Neutrophil (primary cell): ENCODE data around the gene SH3GL1.

ENCODE experiments used
- H3K27ac ChIP-seq: fragments of 200-600 bp; sonication (generic); 2 replicates; pipeline ENCODE4 v1.5.1; 2016; ENCODE audit warnings: mild to moderate bottlenecking, moderate library complexity
- H3K27me3 ChIP-seq: fragments of 200-600 bp; sonication (generic); 2 replicates; pipeline ENCODE4 v1.6.0; 2016; ENCODE audit warnings: mild to moderate bottlenecking
- H3K36me3 ChIP-seq: fragments of 200-600 bp; sonication (generic); 2 replicates; pipeline ENCODE4 v1.5.1; 2017
- H3K4me1 ChIP-seq, 2 experiments: fragments of 200-600 bp in 1 of 2; sonication (generic) in 1 of 2; 1 replicate in 1 of 2; 2 replicates in 1 of 2; pipeline versions ENCODE4 v1.5.1 to v1.6.1; 2013 to 2016; ENCODE audit warnings: low read depth in 1 of 2, low read length in 1 of 2, mild to moderate bottlenecking in 1 of 2, moderate library complexity in 1 of 2; ENCODE audit not compliant: control insufficient read depth in 1 of 2, insufficient read depth in 1 of 2
- H3K4me3 ChIP-seq, 2 experiments: fragments of 200-600 bp in 1 of 2; sonication (generic) in 1 of 2; 1 replicate in 1 of 2; 2 replicates in 1 of 2; pipeline ENCODE4 v1.5.1; 2013 to 2016; ENCODE audit warnings: low read depth in 1 of 2, low read length in 1 of 2, mild to moderate bottlenecking in 1 of 2, moderate library complexity in 1 of 2
- H3K9me3 ChIP-seq: fragments of 200-600 bp; sonication (generic); 2 replicates; pipeline ENCODE4 v1.5.1; 2016
- TF ChIP-seq, protein P1 (sequence below): fragments of 200-600 bp; sonication (generic); IDR thresholded peaks from 2 replicates; pipeline ENCODE4 v1.5.1; 2016; ENCODE audit warnings: antibody characterized with exemption

Gene SH3GL1

DNA sequence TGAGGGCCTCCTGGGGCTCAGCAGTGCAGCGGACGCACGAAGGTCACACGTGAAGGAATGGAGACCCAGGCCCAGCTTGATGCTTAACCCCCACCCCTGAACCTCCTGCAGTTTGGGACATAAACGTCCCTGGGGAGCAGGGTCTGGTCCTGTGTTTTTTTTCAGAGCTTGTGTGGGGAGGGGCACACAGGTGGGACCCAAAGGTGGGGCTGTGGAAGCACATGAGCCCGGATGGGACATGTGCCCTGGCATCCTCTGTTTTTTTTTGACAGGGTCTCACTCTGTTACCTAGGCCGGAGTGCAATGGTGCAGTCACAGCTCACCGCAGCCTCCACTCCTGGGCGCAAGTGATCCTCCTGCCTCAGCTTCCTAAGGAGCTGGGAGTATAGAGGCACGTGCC is 36.8 kb upstream of the SH3GL1 start:
- Histone ChIP-seq H3K27ac (no peak overlapping the region), H3K4me1 (peaks cover 3 to 4% of the 10 kb centered on the region in 2 experiments), H3K9me3 (no peaks in the 10 kb centered on the region), H3K27me3 (no peaks in the 10 kb centered on the region), H3K4me3 (no peak overlapping the region), H3K36me3 (peaks cover 44% of the 10 kb centered on the region)
- TF ChIP-seq, protein P1, sequence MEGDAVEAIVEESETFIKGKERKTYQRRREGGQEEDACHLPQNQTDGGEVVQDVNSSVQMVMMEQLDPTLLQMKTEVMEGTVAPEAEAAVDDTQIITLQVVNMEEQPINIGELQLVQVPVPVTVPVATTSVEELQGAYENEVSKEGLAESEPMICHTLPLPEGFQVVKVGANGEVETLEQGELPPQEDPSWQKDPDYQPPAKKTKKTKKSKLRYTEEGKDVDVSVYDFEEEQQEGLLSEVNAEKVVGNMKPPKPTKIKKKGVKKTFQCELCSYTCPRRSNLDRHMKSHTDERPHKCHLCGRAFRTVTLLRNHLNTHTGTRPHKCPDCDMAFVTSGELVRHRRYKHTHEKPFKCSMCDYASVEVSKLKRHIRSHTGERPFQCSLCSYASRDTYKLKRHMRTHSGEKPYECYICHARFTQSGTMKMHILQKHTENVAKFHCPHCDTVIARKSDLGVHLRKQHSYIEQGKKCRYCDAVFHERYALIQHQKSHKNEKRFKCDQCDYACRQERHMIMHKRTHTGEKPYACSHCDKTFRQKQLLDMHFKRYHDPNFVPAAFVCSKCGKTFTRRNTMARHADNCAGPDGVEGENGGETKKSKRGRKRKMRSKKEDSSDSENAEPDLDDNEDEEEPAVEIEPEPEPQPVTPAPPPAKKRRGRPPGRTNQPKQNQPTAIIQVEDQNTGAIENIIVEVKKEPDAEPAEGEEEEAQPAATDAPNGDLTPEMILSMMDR, result no peak

DNA sequence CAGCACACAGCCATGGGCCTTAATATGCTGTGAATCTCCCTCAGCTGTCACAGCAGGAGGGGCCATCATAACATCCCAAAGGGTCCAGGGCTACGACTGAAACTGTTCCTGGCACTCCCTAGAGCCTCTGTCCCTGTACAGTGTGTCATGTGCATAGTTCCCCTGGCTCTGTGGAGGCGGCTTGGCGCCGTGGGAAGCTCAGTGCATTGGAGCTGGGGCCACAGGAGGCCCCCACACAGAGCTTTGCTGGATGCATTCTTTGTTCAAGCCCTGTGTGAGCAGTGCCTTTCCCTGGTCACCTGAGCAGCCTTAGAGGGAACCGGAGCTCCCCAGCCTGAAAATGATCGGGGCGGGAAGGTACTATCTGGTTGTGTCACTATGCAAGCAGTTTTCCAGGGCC is 35.9 kb upstream of the SH3GL1 start:
- Histone ChIP-seq H3K27me3 (no peaks in the 10 kb centered on the region), H3K36me3 (peaks cover 44% of the 10 kb centered on the region), H3K9me3 (no peaks in the 10 kb centered on the region), H3K27ac (no peak overlapping the region), H3K4me3 (no peak overlapping the region), H3K4me1 (peaks cover 12 to 13% of the 10 kb centered on the region in 2 experiments)
- TF ChIP-seq, protein P1, result no peak

DNA sequence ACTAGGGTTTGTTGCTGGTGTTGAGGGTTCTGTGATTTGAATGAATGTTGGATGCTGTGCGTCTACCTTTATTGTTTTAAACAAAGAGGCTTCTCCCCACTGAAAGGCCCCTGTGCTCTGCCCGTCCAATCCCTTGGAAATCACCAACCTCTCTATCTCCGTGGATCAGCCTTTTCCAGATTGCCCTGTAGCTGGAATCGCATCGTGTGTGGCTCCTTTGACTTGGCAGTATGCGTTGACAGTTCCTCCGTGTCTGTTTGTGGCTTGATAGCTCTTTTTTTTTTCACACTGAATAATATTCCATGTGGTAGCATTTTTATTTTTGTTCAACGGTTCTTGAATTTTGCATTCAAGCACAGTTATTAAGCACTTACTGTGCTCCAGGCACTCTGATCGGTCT is 34.0 kb upstream of the SH3GL1 start:
- Histone ChIP-seq H3K9me3 (no peaks in the 10 kb centered on the region), H3K4me1 (peaks cover 20 to 21% of the 10 kb centered on the region in 2 experiments), H3K36me3 (peaks cover 38% of the 10 kb centered on the region), H3K4me3 (no peak overlapping the region), H3K27ac (no peak overlapping the region), H3K27me3 (no peaks in the 10 kb centered on the region)
- TF ChIP-seq, protein P1, result no peak

DNA sequence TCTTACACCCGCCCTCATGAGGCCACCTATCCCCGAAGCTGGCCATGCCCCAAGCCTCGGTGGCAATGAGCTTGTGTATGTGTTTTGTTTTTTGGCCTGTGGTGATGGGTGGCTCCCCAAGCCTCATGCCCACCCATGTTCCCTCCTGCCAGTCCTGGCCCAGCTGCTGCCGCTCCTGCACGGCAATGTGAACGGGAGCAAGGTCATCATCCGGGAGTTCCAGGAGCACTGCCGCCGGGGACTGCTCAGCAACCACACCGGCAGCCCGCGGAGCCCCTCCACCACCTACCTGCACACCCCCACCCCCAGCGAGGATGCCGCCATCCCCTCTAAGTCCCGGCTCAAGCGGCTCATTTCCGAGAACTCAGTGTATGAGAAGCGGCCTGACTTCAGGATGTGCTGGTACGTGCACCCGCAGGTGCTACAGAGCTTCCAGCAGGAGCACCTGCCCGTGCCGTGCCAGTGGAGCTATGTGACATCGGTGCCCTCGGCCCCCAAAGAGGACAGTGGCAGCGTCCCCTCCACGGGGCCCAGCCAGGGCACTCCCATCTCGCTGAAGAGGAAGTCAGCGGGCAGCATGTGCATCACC is 32.7 kb upstream of the SH3GL1 start:
- TF ChIP-seq, protein P1, result no peak
- Histone ChIP-seq H3K27ac (no peak overlapping the region), H3K36me3 (peaks cover 35% of the 10 kb centered on the region), H3K4me3 (no peak overlapping the region), H3K9me3 (no peaks in the 10 kb centered on the region), H3K27me3 (no peaks in the 10 kb centered on the region), H3K4me1 (peaks cover 20 to 21% of the 10 kb centered on the region in 2 experiments)

DNA sequence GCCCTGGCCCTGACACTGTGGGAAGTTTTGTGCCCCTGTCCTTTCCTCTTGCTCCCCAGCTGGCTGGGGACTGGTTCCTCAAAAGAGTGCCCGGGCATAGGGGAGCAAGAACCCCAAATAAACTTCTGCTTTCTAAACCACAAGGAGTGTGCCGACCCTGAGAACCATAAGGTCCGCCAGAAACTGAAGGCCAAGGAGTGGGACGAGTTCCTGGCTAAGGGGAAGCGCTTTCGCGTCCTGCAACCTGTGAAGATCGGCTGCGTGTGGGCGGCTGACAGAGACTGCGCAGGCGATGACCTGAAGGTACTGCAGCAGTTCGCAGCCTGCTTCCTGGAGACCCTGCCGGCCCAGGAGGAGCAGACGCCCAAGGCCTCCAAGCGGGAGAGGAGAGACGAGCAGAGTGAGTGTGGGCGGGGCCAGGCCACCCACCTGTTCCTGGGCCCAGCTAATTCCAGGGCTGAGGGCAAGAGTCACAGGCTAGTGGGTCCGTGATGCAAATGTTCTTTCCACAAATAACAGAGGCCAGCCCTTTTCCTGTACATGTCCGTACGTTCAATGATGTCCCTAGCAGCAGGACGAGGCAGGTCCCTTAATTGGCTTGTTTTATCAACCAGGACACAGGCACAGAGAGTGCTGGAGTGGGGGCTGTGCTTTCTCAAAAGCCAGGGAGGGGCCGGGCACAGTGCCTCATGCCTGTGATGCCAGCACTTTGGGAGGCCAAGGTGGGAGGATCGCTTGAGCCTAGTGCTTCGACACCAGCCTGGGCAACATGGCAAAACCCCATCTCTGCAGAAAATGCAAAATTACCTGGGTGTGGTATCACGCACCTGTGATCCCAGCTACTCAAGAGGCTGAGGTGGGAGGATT is 31.7 kb upstream of the SH3GL1 start:
- no peaks in the 10 kb centered on the region for H3K9me3 ChIP-seq
- peaks cover 20 to 21% of the 10 kb centered on the region in 2 experiments for H3K4me1 ChIP-seq
- TF ChIP-seq, protein P1, result peak; percentile 20
- H3K36me3 ChIP-seq, result peaks cover 31% of the 10 kb centered on the region
- peak overlapping the region; percentile 79 for H3K27ac ChIP-seq
- H3K27me3 ChIP-seq, result no peaks in the 10 kb centered on the region
- H3K4me3 ChIP-seq, result peak overlapping the region; percentile 22 to 31
